ENCODE results near the gene ACIN1. TPM values are rescaled to one million over a fixed set of nuclear protein-coding genes. Genes with fewer than 3 reads are reported as not detected.

Gene ACIN1
- total RNA-seq, 1 donor from 2014 or later, result 163 TPM

DNA sequence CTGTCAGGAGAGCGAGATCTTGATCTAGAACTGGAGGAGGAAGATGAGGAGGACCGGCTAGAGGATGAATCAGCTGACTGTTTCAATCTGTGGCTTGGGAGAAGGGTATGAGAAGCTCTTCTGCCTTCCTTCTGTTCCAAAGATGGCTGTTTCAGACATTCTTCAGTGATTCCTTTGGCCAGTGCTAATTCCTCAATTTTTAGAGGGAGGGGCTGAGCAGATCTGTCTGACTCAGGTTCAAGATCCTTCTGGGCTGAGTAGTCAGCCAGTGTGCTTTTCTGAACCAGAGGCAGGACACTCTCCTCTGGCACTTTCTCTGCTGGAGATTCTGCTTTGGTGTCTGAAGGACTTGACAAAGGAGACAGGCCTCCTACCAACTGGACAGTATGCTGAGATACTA is 15.2 kb downstream of the ACIN1 start:
- no peaks in the 10 kb centered on the region for H3K27me3 ChIP-seq (ENCODE audit: low read depth)
- TF ChIP-seq CTCF (IDR thresholded peaks at IDR 0.05), result no peak
- peak overlapping the region; percentile 32 for H3K27ac ChIP-seq
- intact Hi-C loops (cut with DNase I), result no loop called here
- no peak overlapping the region for H3K4me3 ChIP-seq
- ATAC-seq (no peak), DNase-seq (no peak)
- H3K4me1 ChIP-seq, result peaks cover 28% of the 10 kb centered on the region
- H3K36me3 ChIP-seq, result peaks cover 100% of the 10 kb centered on the region
- no peaks in the 10 kb centered on the region for H3K9me3 ChIP-seq

DNA sequence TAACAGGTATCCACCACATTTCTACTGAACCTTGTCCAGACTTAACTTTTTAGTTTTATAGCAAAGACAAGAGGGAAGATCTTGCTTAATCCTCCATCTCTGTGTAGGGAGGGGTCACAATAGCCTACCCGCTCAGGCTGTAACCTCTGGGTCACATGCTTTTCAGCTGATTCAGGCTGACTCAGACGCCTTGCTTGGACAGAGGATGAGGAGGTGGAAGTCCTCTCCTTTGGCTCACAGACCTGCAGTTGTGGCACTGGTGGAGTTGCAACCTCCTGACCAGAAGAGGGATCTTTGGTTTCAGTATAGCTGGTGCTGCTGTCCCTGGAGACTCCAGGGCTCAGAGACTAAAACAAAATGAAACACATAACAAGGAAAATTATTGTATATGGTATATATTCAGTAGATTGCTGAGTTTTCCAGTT is 16.2 kb downstream of the ACIN1 start:
- peaks cover 100% of the 10 kb centered on the region for H3K36me3 ChIP-seq
- ATAC-seq (peak; percentile 86 to 90), DNase-seq (peak; percentile 64)
- H3K9me3 ChIP-seq, result no peaks in the 10 kb centered on the region
- intact Hi-C loops (cut with DNase I), result no loop called here
- peak overlapping the region; percentile 32 for H3K27ac ChIP-seq
- no peak overlapping the region for H3K4me3 ChIP-seq
- peaks cover 28% of the 10 kb centered on the region for H3K4me1 ChIP-seq
- TF ChIP-seq CTCF (IDR thresholded peaks at IDR 0.05), result no peak
- H3K27me3 ChIP-seq (ENCODE audit: low read depth), result no peaks in the 10 kb centered on the region

DNA sequence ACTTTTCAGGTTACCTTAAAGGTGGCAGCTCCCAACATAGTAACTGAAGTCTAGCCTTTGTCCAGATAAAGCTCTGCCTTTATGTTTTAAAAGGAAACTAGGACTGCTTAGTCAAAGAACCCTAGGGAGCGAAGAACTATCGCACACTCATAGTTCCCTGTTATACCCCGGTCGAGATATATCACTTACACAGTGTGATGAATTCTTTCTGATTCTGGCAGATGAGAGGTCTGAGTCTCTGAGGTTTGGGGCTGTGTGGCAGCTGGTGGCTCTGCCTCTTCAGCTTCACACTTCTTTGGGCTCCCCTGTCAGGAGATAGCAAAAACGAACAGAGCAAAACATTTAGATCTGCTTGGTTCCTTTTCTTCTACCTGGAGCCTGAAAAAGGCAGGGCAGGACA is 17.0 kb downstream of the ACIN1 start:
- Histone ChIP-seq H3K4me3 (no peak overlapping the region), H3K4me1 (peaks cover 28% of the 10 kb centered on the region), H3K27me3 (ENCODE audit: low read depth) (no peaks in the 10 kb centered on the region), H3K9me3 (no peaks in the 10 kb centered on the region), H3K36me3 (peaks cover 100% of the 10 kb centered on the region), H3K27ac (peak overlapping the region; percentile 32)
- ATAC-seq (no peak), DNase-seq (no peak)
- no peak for TF ChIP-seq CTCF (IDR thresholded peaks at IDR 0.05)
- intact Hi-C loops (cut with DNase I), result no loop called here

GRCh38 chr14:23076785-23077408 is 18.0 kb downstream of the ACIN1 start:
- Histone ChIP-seq H3K27ac (no peak overlapping the region), H3K27me3 (ENCODE audit: low read depth) (no peaks in the 10 kb centered on the region), H3K36me3 (peaks cover 100% of the 10 kb centered on the region), H3K9me3 (no peaks in the 10 kb centered on the region), H3K4me3 (no peak overlapping the region), H3K4me1 (peaks cover 34% of the 10 kb centered on the region)
- TF ChIP-seq CTCF (IDR thresholded peaks at IDR 0.05), result peak; percentile 52
- no peak for DNase-seq
- intact Hi-C loops (cut with DNase I), result no loop called here
- peak; percentile 33 to 51 for ATAC-seq

GRCh38 chr14:23074906-23075305 is 20.0 kb downstream of the ACIN1 start:
- Histone ChIP-seq H3K36me3 (peaks cover 83% of the 10 kb centered on the region), H3K4me1 (peaks cover 45% of the 10 kb centered on the region), H3K27me3 (ENCODE audit: low read depth) (no peaks in the 10 kb centered on the region), H3K4me3 (no peak overlapping the region), H3K9me3 (no peaks in the 10 kb centered on the region), H3K27ac (no peak overlapping the region)
- DNase-seq (no peak), ATAC-seq (no peak)
- intact Hi-C loops (cut with DNase I), result no loop called here
- TF ChIP-seq CTCF (IDR thresholded peaks at IDR 0.05), result no peak
